HCT116 (cell line): ENCODE data around the gene LIN9. TPM values are rescaled to one million over a fixed set of nuclear protein-coding genes. Genes with fewer than 3 reads are reported as not detected.

Source experiments
- ATAC-seq: fragments of 200-7000 bp; cut with Tn5 transposase; 2 replicates; pipeline ENCODE4 v1.9.1; 2020; ENCODE audit warnings: mild to moderate bottlenecking, moderate library complexity
- BruUV-seq: library from RNA; stranded (reverse); fragments of 400-500 nt; replicated peaks from 2 replicates; lab custom pipeline; 2021; lab: Mats Ljungman, UMichigan
- CTCF ChIA-PET: fragments of 300-600 bp; sonication (Branson Sonifier 250); formaldehyde crosslinking; loops from one replicate; lab custom pipeline; 2021; ENCODE audit warnings: antibody characterized with exemption; lab: Charles Lee
- POLR2A ChIA-PET: fragments of 300-600, 350-600 bp; sonication (Branson Sonifier 250); formaldehyde crosslinking; loops from one replicate; lab custom pipeline; 2021; ENCODE audit warnings: antibody characterized with exemption; lab: Charles Lee
- RAD21 ChIA-PET, 2 experiments: fragments of 300-600 bp; sonication (Branson Sonifier 250); formaldehyde crosslinking; loops; one replicate each; lab custom pipeline; 2023; ENCODE audit warnings: low total read pairs in 2 of 2; ENCODE audit not compliant: uncharacterized antibody in 2 of 2, unreplicated experiment in 2 of 2, low non-redundant PET in 1 of 2; lab: Charles Lee
- DNase-seq: peaks from one replicate; pipeline ENCODE4 v3.0.0-alpha.2; 2010; ENCODE audit warnings: low read depth, low spot score
- H2AFZ ChIP-seq: fragments of 200-600 bp; shearing (Covaris generic), sonication (generic); 2 replicates; pipeline ENCODE4 v1.6.1; 2017; ENCODE audit warnings: low read depth, mixed run types, mixed read lengths, antibody characterized with exemption, low read length; ENCODE audit not compliant: poor library complexity, severe bottlenecking
- H3K27ac ChIP-seq: 2 replicates; pipeline ENCODE4 v1.5.1; 2012; ENCODE audit warnings: low read depth, low read length
- H3K27me3 ChIP-seq: fragments of 200-600 bp; sonication (generic); 2 replicates; pipeline ENCODE4 v1.6.1; 2016; ENCODE audit warnings: mixed run types, low read length, mixed read lengths; ENCODE audit not compliant: insufficient read depth
- H3K36me3 ChIP-seq, 2 experiments: fragments of 200-500 bp in 1 of 2; fragments of 200-600 bp in 1 of 2; sonication (Bioruptor generic) in 1 of 2; sonication (generic) in 1 of 2; 2 replicates each; pipeline versions ENCODE4 v1.5.1 to v1.6.1; 2014 to 2016; ENCODE audit warnings: low read length in 2 of 2, inconsistent platforms in 1 of 2, mixed read lengths in 1 of 2, mixed run types in 1 of 2; ENCODE audit not compliant: insufficient read depth in 2 of 2, control insufficient read depth in 1 of 2
- H3K4me1 ChIP-seq, 2 experiments: fragments of 200-600 bp in 1 of 2; sonication (generic) in 1 of 2; 2 replicates each; pipeline versions ENCODE4 v1.5.1 to v1.6.1; 2012 to 2017; ENCODE audit warnings: low read length in 2 of 2, inconsistent platforms in 1 of 2, mild to moderate bottlenecking in 1 of 2, mixed read lengths in 1 of 2, mixed run types in 1 of 2, moderate library complexity in 1 of 2; ENCODE audit not compliant: insufficient read depth in 2 of 2, control insufficient read depth in 1 of 2
- H3K4me2 ChIP-seq: fragments of 200-600 bp; sonication (generic); 2 replicates; pipeline ENCODE4 v1.6.1; 2017; ENCODE audit warnings: mixed run types, low read length, mixed read lengths
- H3K4me3 ChIP-seq, 2 experiments: fragments of 200-600 bp in 1 of 2; sonication (generic) in 1 of 2; replicated peaks in 1 of 2; 2 replicates each; pipeline ENCODE4 v1.5.1; 2011 to 2016; ENCODE audit warnings: low read length in 2 of 2, control low read depth in 1 of 2, low read depth in 1 of 2, mild to moderate bottlenecking in 1 of 2, mixed read lengths in 1 of 2, mixed run types in 1 of 2
- H3K79me2 ChIP-seq: fragments of 200-600 bp; sonication (generic); 2 replicates; pipeline ENCODE4 v1.6.1; 2017; ENCODE audit warnings: mild to moderate bottlenecking, mixed run types, low read length, moderate library complexity, mixed read lengths; ENCODE audit not compliant: insufficient read depth
- H3K9ac ChIP-seq: fragments of 200-600 bp; sonication (generic); 2 replicates; pipeline ENCODE4 v1.6.1; 2016; ENCODE audit warnings: low read length, mixed read lengths
- H3K9me2 ChIP-seq: fragments of 200-600 bp; sonication (generic), shearing (Covaris generic); 2 replicates; pipeline ENCODE4 v1.6.1; 2017; ENCODE audit warnings: mixed run types, mild to moderate bottlenecking, moderate library complexity; ENCODE audit not compliant: insufficient read depth
- H3K9me3 ChIP-seq, 2 experiments: fragments of 200-500 bp in 1 of 2; fragments of 200-600 bp in 1 of 2; sonication (Bioruptor generic) in 1 of 2; sonication (generic) in 1 of 2; 2 replicates each; pipeline ENCODE4 v1.6.1; 2014 to 2017; ENCODE audit warnings: low read length in 2 of 2, mixed read lengths in 2 of 2, inconsistent platforms in 1 of 2, low read depth in 1 of 2, mild to moderate bottlenecking in 1 of 2, mixed run types in 1 of 2, moderate library complexity in 1 of 2; ENCODE audit not compliant: control insufficient read depth in 1 of 2, insufficient read depth in 1 of 2
- H4K20me1 ChIP-seq: fragments of 200-600 bp; sonication (generic), shearing (Covaris generic); 2 replicates; pipeline ENCODE4 v1.6.1; 2017; ENCODE audit warnings: mixed run types, mild to moderate bottlenecking, moderate library complexity; ENCODE audit not compliant: insufficient read depth
- ATF3 ChIP-seq: IDR thresholded peaks from 2 replicates; pipeline ENCODE4 v1.6.1; 2012
- CBX3 ChIP-seq: IDR thresholded peaks from 2 replicates; pipeline ENCODE4 v1.6.1; 2012; ENCODE audit warnings: low read depth
- CEBPB ChIP-seq: IDR thresholded peaks from 2 replicates; pipeline ENCODE4 v1.6.1; 2012; ENCODE audit warnings: low read depth
- EGR1 ChIP-seq: IDR thresholded peaks from 2 replicates; pipeline ENCODE4 v1.6.1; 2012; ENCODE audit warnings: low read depth
- EZH2 ChIP-seq: fragments of 200-600 bp; sonication (generic); IDR thresholded peaks from 2 replicates; pipeline ENCODE4 v1.6.1; 2017; ENCODE audit warnings: antibody characterized with exemption, mixed run types
- EZH2phosphoT487 ChIP-seq: fragments of 200-600 bp; IDR thresholded peaks from 2 replicates; pipeline ENCODE4 v1.6.1; 2018; ENCODE audit warnings: antibody characterized with exemption, borderline replicate concordance
- JUND ChIP-seq: IDR thresholded peaks from 2 replicates; pipeline ENCODE4 v1.6.1; 2012
- POLR2A ChIP-seq: IDR thresholded peaks from 2 replicates; pipeline ENCODE4 v1.7.0; 2011; ENCODE audit warnings: borderline replicate concordance; ENCODE audit not compliant: insufficient read depth, insufficient read length; ENCODE audit errors: extremely low read depth
- RAD21 ChIP-seq: IDR thresholded peaks from 2 replicates; pipeline ENCODE4 v1.6.1; 2012; ENCODE audit warnings: low read depth, mild to moderate bottlenecking
- REST ChIP-seq: IDR thresholded peaks from 2 replicates; pipeline ENCODE4 v1.6.1; 2012; ENCODE audit warnings: low read depth
- SIN3A ChIP-seq: IDR thresholded peaks from 2 replicates; pipeline ENCODE4 v1.6.1; 2012; ENCODE audit warnings: low read depth
- SP1 ChIP-seq: IDR thresholded peaks from 2 replicates; pipeline ENCODE4 v1.6.1; 2012; ENCODE audit warnings: low read depth
- TCF7L2 ChIP-seq: IDR thresholded peaks from 2 replicates; pipeline ENCODE4 v1.7.0; 2011; ENCODE audit warnings: borderline replicate concordance, inconsistent platforms; ENCODE audit not compliant: insufficient read depth, insufficient read length; ENCODE audit errors: extremely low read depth
- YY1 ChIP-seq: IDR thresholded peaks from 2 replicates; pipeline ENCODE4 v1.6.1; 2011; ENCODE audit warnings: low read length, low read depth, moderate library complexity, mild to moderate bottlenecking; ENCODE audit not compliant: insufficient replicate concordance; ENCODE audit errors: extremely low read depth
- ZFX ChIP-seq: fragments of 450-650 bp; IDR thresholded peaks from 2 replicates; pipeline ENCODE4 v1.6.1; 2017
- intact Hi-C: fragments of 100-400 bp; cut with micrococcal nuclease; formaldehyde crosslinking; loops from 2 replicates; pipeline ENCODE4 v1.10.0; 2022
- total RNA-seq: library from RNA; stranded (reverse); gene quantifications from one replicate; pipeline ENCODE4 v1.2.1, GENCODE V29; 2021; ENCODE audit not compliant: unreplicated experiment

LIN9 gene
- total RNA-seq, 1 experiment from 2014 or later: 9.3 TPM

GRCh38 chr1:226233806-226234205 lies 75.2 kb downstream of the LIN9 start:
- TF ChIP-seq RAD21 (no peak), CBX3 (no peak), ZFX (no peak), REST (no peak)
- Histone ChIP-seq H3K4me1 (no peaks in the 10 kb centered on the region), H4K20me1 (no peaks in the 10 kb centered on the region), H3K27ac (no peak overlapping the region), H3K4me3 (no peak overlapping the region), H3K9me3 (no peaks in the 10 kb centered on the region), H2AFZ (no peak overlapping the region), H3K79me2 (no peaks in the 10 kb centered on the region), H3K36me3 (peaks cover 7 to 12% of the 10 kb centered on the region in 2 experiments; a peak in 3 of 4 replicates), H3K9me2 (no peaks in the 10 kb centered on the region), H3K4me2 (no peak overlapping the region), H3K9ac (no peak overlapping the region), H3K27me3 (no peaks in the 10 kb centered on the region)
- intact Hi-C loops: no loop called here
- BruUV-seq: no TSS peak
- CTCF ChIA-PET: no interaction called here
- no peak for DNase-seq
- RAD21 ChIA-PET: no interaction called here
- no peak for ATAC-seq
- POLR2A ChIA-PET: no interaction called here

GRCh38 chr1:226233293-226233692 lies 75.7 kb downstream of the LIN9 start:
- Histone ChIP-seq H3K27me3 (no peaks in the 10 kb centered on the region), H3K27ac (no peak overlapping the region), H4K20me1 (no peaks in the 10 kb centered on the region), H2AFZ (no peak overlapping the region), H3K79me2 (no peaks in the 10 kb centered on the region), H3K36me3 (peaks cover 7 to 12% of the 10 kb centered on the region in 2 experiments; a peak in 3 of 4 replicates), H3K9ac (no peak overlapping the region), H3K4me2 (no peak overlapping the region), H3K9me3 (no peaks in the 10 kb centered on the region), H3K4me3 (no peak overlapping the region), H3K9me2 (no peaks in the 10 kb centered on the region), H3K4me1 (no peaks in the 10 kb centered on the region)
- ATAC-seq: no peak
- no TSS peak for BruUV-seq
- ChIA-PET RAD21 (no interaction called here), POLR2A (no interaction called here), CTCF (no interaction called here)
- no peak for DNase-seq
- intact Hi-C loops: no loop called here
- TF ChIP-seq POLR2A (no peak), EZH2phosphoT487 (no peak), CEBPB (no peak), EGR1 (no peak), CBX3 (no peak), SP1 (no peak), REST (no peak), EZH2 (no peak), ATF3 (no peak), ZFX (no peak), TCF7L2 (no peak), YY1 (no peak), SIN3A (no peak), JUND (no peak), RAD21 (no peak)
